ENCODE data around the gene TACC3.

DNA sequence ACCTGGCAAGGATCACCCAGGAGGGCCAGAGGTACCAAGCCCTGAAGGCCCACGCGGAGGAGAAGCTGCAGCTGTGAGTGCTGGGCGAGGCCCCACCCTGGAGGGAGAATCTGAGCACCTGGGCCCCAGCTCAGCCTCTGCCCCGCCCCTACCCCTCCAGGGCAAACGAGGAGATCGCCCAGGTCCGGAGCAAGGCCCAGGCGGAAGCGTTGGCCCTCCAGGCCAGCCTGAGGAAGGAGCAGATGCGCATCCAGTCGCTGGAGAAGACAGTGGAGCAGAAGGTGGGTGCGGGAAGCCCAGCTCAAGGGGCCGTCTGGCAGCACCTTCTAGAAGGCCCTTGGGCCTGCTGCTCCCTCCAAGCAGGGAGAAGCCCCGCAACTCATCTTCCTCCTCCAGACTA is 23.2 kb downstream of the TACC3 start:
- TF ChIP-seq CTCF (IDR thresholded peaks at IDR 0.05) = no peak
- no peak for TF ChIP-seq EP300 (IDR thresholded peaks at IDR 0.05)
- TF ChIP-seq POLR2A (IDR thresholded peaks at IDR 0.05) = no peak
